ENCODE measurements around the gene NDST1.
"Not testable (repeated sequence)": the region's sequence is repeated elsewhere in the genome, so short reads cannot be mapped to it uniquely, and the experiment has no call there.

The NDST1 gene

DNA sequence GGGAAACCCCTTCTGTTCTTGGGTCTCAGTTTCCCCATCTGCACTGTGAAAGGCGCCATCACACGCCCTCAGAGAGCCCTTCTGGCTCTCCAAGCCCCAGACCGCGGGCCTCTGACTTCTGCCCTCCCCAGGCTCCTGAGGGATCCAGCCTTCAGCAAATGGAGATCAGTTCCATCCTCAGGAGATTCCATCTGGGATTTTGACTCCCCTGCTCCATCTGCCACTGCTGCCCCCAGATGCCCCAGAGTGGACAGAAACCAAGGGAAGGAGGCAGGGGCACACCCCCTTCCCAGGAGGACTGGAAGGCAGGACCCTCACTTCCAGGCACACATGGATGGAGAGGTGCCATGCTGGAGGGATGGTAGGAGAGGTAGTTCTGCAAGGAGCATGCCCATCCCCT, 39.7 kb upstream of the NDST1 start:
- Histone ChIP-seq H3K36me3 (ENCODE audit: low read length) (no peaks in the 10 kb centered on the region), H3K9me2 (replicated peaks; ENCODE audit: insufficient read depth, low read length) (no peaks in the 10 kb centered on the region), H3K27me3 (ENCODE audit: low read length) (no peaks in the 10 kb centered on the region), H2AFZ (ENCODE audit: low read depth, low read length, severe bottlenecking) (no peak overlapping the region), H4K20me1 (ENCODE audit: low read depth, low read length) (no peaks in the 10 kb centered on the region), H3K79me2 (ENCODE audit: insufficient read depth, low read length) (no peaks in the 10 kb centered on the region), H3K9ac (ENCODE audit: low read length) (no peak overlapping the region), H3F3A (ENCODE audit: insufficient read depth) (no peaks in the 10 kb centered on the region), H3K9me3 (ENCODE audit: insufficient read depth, low read length) (no peaks in the 10 kb centered on the region), H3K4me2 (ENCODE audit: low read depth, low read length, poor library complexity, severe bottlenecking) (no peak overlapping the region), H3K27ac (ENCODE audit: low read depth, low read length) (no peak overlapping the region), H3K4me3 (ENCODE audit: insufficient read depth, low read length, poor library complexity, severe bottlenecking) (no peak overlapping the region)
- no peak for TF ChIP-seq EZH2phosphoT487 (conservative IDR thresholded peaks at IDR 0.05; ENCODE audit: low read length)
- TF ChIP-seq, protein P1, sequence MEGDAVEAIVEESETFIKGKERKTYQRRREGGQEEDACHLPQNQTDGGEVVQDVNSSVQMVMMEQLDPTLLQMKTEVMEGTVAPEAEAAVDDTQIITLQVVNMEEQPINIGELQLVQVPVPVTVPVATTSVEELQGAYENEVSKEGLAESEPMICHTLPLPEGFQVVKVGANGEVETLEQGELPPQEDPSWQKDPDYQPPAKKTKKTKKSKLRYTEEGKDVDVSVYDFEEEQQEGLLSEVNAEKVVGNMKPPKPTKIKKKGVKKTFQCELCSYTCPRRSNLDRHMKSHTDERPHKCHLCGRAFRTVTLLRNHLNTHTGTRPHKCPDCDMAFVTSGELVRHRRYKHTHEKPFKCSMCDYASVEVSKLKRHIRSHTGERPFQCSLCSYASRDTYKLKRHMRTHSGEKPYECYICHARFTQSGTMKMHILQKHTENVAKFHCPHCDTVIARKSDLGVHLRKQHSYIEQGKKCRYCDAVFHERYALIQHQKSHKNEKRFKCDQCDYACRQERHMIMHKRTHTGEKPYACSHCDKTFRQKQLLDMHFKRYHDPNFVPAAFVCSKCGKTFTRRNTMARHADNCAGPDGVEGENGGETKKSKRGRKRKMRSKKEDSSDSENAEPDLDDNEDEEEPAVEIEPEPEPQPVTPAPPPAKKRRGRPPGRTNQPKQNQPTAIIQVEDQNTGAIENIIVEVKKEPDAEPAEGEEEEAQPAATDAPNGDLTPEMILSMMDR (IDR thresholded peaks at IDR 0.05; ENCODE audit: insufficient read depth, low read length, poor library complexity, severe bottlenecking) = no peak

DNA sequence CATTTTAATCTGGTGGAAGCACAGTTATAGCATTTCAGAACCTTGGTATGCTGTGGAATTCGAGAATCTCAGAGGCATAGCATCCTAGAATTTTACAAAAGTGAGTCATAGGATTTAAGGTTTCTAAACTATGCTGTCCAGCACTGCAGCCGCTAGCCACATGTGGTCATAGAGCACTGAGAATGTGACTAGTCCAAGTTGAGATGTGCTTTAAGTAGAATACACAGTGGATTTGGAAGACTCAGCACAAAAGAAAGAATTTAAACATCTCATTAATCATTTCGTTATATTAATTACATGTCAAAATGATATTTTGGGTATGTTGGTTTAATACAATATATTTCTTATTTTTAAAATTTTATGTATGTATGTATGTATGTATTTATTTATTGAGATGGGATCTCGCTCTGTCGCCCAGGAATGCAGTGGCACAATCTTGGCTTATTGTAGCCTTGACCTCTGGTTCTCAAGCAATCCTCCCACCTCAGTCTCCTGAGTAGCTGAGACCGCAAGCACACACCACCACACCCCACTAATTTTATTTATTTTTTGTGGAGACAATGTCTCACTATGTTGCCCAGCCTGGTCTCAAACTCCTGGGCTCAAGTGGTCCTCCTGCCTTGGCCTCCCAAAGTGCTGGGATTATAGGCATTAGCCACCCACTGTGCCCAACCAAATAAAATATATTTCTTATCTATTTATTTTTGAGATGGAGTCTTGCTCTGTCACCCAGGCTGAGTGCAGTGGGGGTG, 38.0 kb upstream of the NDST1 start:
- Histone ChIP-seq H2AFZ (ENCODE audit: low read depth, low read length, severe bottlenecking) (no peak overlapping the region), H3F3A (ENCODE audit: insufficient read depth) (no peaks in the 10 kb centered on the region), H3K27me3 (ENCODE audit: low read length) (no peaks in the 10 kb centered on the region), H3K79me2 (ENCODE audit: insufficient read depth, low read length) (no peaks in the 10 kb centered on the region), H3K9ac (ENCODE audit: low read length) (no peak overlapping the region), H3K9me2 (replicated peaks; ENCODE audit: insufficient read depth, low read length) (no peaks in the 10 kb centered on the region), H3K36me3 (ENCODE audit: low read length) (no peaks in the 10 kb centered on the region), H3K9me3 (ENCODE audit: insufficient read depth, low read length) (no peaks in the 10 kb centered on the region), H3K4me3 (ENCODE audit: insufficient read depth, low read length, poor library complexity, severe bottlenecking) (no peak overlapping the region), H4K20me1 (ENCODE audit: low read depth, low read length) (no peaks in the 10 kb centered on the region), H3K4me2 (ENCODE audit: low read depth, low read length, poor library complexity, severe bottlenecking) (no peak overlapping the region), H3K27ac (ENCODE audit: low read depth, low read length) (no peak overlapping the region)
- no peak for TF ChIP-seq EZH2phosphoT487 (conservative IDR thresholded peaks at IDR 0.05; ENCODE audit: low read length)
- TF ChIP-seq, protein P1 (IDR thresholded peaks at IDR 0.05; ENCODE audit: insufficient read depth, low read length, poor library complexity, severe bottlenecking) = no peak

DNA sequence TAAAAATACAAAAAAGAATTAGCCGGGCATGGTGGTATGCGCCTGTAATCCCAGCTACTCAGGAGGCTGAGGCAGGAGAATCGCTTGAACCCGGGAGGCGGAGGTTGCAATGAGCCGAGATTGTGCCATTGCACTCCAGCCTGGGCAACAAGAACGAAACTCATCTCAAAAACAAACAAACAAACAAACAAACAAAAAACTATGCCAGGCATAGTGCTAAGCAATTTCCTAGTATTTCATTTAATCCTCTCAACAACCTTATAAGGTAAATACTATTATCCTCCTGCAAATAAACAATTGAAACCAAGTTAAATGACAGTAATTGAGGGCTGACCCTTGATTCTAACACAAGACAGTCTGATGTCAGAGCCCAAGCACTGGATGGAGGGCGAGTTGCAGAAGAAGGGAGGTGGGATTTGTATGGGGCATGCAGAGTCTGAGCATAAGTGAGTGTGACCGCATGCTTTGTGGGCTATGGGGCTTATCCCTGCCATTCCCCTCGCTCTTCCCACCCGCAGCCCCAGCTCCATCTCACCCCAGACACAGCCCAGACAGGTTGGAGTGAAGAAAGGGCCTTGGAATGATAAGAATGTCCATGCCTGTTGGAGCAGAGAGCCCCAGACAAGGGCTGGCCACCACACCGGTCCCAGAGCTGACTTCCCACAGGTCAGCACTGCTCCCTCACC, 34.1 kb upstream of the NDST1 start:
- Histone ChIP-seq H3K9ac (ENCODE audit: low read length) (no peak overlapping the region), H4K20me1 (ENCODE audit: low read depth, low read length) (no peaks in the 10 kb centered on the region), H3K79me2 (ENCODE audit: insufficient read depth, low read length) (no peaks in the 10 kb centered on the region), H3K4me3 (ENCODE audit: insufficient read depth, low read length, poor library complexity, severe bottlenecking) (no peak overlapping the region), H3K9me2 (replicated peaks; ENCODE audit: insufficient read depth, low read length) (no peaks in the 10 kb centered on the region), H3K4me2 (ENCODE audit: low read depth, low read length, poor library complexity, severe bottlenecking) (no peak overlapping the region), H3F3A (ENCODE audit: insufficient read depth) (no peaks in the 10 kb centered on the region), H2AFZ (ENCODE audit: low read depth, low read length, severe bottlenecking) (no peak overlapping the region), H3K36me3 (ENCODE audit: low read length) (no peaks in the 10 kb centered on the region), H3K27me3 (ENCODE audit: low read length) (no peaks in the 10 kb centered on the region), H3K27ac (ENCODE audit: low read depth, low read length) (no peak overlapping the region), H3K9me3 (ENCODE audit: insufficient read depth, low read length) (no peaks in the 10 kb centered on the region)
- TF ChIP-seq EZH2phosphoT487 (conservative IDR thresholded peaks at IDR 0.05; ENCODE audit: low read length) = no peak
- TF ChIP-seq, protein P1 (IDR thresholded peaks at IDR 0.05; ENCODE audit: insufficient read depth, low read length, poor library complexity, severe bottlenecking) = no peak

DNA sequence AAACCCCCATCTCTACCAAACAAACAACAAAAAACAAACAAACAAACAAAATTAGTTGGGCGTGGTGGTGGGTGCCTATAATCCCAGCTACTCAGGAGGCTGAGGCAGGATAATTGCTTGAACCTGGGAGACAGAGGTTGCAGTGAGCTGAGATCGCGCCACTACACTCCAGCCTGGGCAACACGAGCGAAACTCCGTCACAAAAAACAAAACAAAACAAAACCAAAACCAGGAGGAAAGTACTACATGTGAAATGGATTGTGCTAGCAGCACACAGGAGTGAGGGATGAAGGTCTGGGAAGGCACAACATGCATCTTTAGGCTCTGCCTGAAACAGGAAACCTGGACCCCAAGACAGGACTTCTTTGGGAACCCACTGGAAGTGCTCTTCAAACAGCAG, 31.4 kb upstream of the NDST1 start:
- not testable (repeated sequence) for H3K27me3 ChIP-seq (ENCODE audit: low read length); H2AFZ ChIP-seq (ENCODE audit: low read depth, low read length, severe bottlenecking); H3K9me2 ChIP-seq (replicated peaks; ENCODE audit: insufficient read depth, low read length); H3K4me2 ChIP-seq (ENCODE audit: low read depth, low read length, poor library complexity, severe bottlenecking); H4K20me1 ChIP-seq (ENCODE audit: low read depth, low read length); H3K9me3 ChIP-seq (ENCODE audit: insufficient read depth, low read length); H3F3A ChIP-seq (ENCODE audit: insufficient read depth); H3K4me3 ChIP-seq (ENCODE audit: insufficient read depth, low read length, poor library complexity, severe bottlenecking); H3K36me3 ChIP-seq (ENCODE audit: low read length); H3K9ac ChIP-seq (ENCODE audit: low read length); H3K79me2 ChIP-seq (ENCODE audit: insufficient read depth, low read length); H3K27ac ChIP-seq (ENCODE audit: low read depth, low read length)
